ENCODE measurements around the gene ENTPD5.
"Not testable (repeated sequence)": the region's sequence is repeated elsewhere in the genome, so short reads cannot be mapped to it uniquely, and the experiment has no call there.

The ENTPD5 gene

DNA sequence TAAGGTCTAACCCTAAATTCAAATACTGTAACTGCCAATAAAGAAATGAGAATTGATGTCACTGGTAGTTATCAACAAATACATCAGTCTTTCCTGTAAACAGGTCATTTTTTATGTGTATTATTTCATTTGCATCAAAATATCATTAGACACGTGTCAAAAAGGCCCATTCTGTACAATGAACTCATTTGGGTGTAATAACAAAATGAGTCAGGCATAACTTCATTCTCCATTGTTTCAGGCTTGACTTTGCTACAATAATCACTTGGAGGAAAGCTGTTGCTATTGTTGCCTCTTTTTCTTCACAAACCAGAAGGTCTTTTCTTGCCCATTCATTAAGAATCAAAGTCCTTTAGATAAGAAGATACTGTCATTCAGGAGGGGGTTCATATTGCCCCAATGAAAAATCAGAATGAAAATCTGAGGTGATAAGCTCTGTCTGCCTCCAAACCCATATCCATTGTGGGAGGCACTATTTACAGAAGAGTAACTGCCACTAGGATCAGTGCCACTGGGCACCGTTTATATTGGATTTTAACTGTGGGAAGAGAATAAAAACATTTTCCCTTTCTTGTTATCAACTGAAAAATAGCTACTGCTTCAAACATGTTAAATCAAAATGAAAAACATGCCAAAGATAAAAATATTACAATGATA lies 10.1 kb downstream of the ENTPD5 start:
- Histone ChIP-seq H3K9me3 (ENCODE audit: control insufficient read depth, insufficient read depth, low read depth, low read length) (no peaks in the 10 kb centered on the region), H3K4me1 (ENCODE audit: control insufficient read depth, insufficient read depth, low read length) (no peaks in the 10 kb centered on the region), H3K27ac (ENCODE audit: extremely low read depth, low read depth, low read length) (no peak overlapping the region), H3K4me3 (ENCODE audit: low read depth, low read length) (no peak overlapping the region), H3K36me3 (ENCODE audit: control insufficient read depth in 2 of 2, insufficient read depth in 1 of 2, low read length in 2 of 2) (peaks cover 20 to 27% of the 10 kb centered on the region in 2 experiments; a peak in 2 of 3 replicates)
- TF ChIP-seq ZNF292 (tag by site-specific recombination; IDR thresholded peaks at IDR 0.05; ENCODE audit: borderline replicate concordance, low read depth) = no peak
- TF ChIP-seq, protein P1, sequence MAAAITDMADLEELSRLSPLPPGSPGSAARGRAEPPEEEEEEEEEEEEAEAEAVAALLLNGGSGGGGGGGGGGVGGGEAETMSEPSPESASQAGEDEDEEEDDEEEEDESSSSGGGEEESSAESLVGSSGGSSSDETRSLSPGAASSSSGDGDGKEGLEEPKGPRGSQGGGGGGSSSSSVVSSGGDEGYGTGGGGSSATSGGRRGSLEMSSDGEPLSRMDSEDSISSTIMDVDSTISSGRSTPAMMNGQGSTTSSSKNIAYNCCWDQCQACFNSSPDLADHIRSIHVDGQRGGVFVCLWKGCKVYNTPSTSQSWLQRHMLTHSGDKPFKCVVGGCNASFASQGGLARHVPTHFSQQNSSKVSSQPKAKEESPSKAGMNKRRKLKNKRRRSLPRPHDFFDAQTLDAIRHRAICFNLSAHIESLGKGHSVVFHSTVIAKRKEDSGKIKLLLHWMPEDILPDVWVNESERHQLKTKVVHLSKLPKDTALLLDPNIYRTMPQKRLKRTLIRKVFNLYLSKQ (tag by site-specific recombination; IDR thresholded peaks at IDR 0.05; ENCODE audit: borderline replicate concordance) = no peak
- TF ChIP-seq ZNF830 (tag by site-specific recombination; IDR thresholded peaks at IDR 0.05; ENCODE audit: low read depth) = no peak
- no peak for TF ChIP-seq GLIS1 (tag by site-specific recombination; IDR thresholded peaks at IDR 0.05)
- TF ChIP-seq ZNF707 (tag by site-specific recombination; IDR thresholded peaks at IDR 0.05) = no peak
- TF ChIP-seq ZNF404 (tag by site-specific recombination; IDR thresholded peaks at IDR 0.05) = no peak
- TF ChIP-seq ZNF266 (tag by site-specific recombination; IDR thresholded peaks at IDR 0.05; ENCODE audit: low read depth) = no peak
- no peak for TF ChIP-seq BCL11B (tag by site-specific recombination; IDR thresholded peaks at IDR 0.05; ENCODE audit: low read depth)
- no peak for TF ChIP-seq ZNF791 (tag by site-specific recombination; IDR thresholded peaks at IDR 0.05)
- TF ChIP-seq ZNF426 (tag by site-specific recombination; IDR thresholded peaks at IDR 0.05) = no peak
- TF ChIP-seq MEIS1 (CRISPR knock-in tag; IDR thresholded peaks at IDR 0.05; ENCODE audit: borderline replicate concordance) = no peak
- no peak for TF ChIP-seq ZNF580 (tag by site-specific recombination; IDR thresholded peaks at IDR 0.05)
- ChIA-PET POLR2A (interaction anchor here (0.6 kb wide), 1 partner anchor 73 kb away, joined by 6 read pairs; no protein-coding TSS in a partner anchor), CTCF (interaction anchor here (0.6 to 0.8 kb wide), 2 partner anchors 42 to 266 kb away, joined by 3 to 4 read pairs; no protein-coding TSS in a partner anchor)

DNA sequence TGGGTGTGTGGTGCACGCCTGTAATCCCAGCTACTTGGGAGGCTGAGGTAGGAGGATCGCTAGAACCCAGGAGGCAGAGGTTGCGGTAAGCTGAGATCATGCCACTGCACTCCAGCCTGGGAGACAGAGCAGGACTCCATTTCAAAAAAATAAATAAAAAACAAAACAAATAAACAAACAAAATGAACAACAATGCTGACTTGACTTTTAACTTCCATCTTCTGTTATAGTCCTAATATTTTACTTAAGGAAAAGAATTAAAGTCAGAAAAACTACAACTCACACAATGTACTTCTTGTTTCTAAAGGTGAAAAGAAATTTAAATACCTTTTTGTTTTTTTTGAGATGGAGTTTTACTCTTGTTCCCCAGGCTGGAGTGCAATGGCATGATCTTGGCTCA lies 13.4 kb downstream of the ENTPD5 start:
- H3K27ac ChIP-seq (ENCODE audit: extremely low read depth, low read depth, low read length); POLR2A ChIA-PET; H3K4me1 ChIP-seq (ENCODE audit: control insufficient read depth, insufficient read depth, low read length); H3K4me3 ChIP-seq (ENCODE audit: low read depth, low read length); CTCF ChIA-PET; H3K9me3 ChIP-seq (ENCODE audit: control insufficient read depth, insufficient read depth, low read depth, low read length): not testable (repeated sequence)
- peaks cover 13 to 14% of the 10 kb centered on the region in 2 experiments; a peak in 2 of 3 replicates for H3K36me3 ChIP-seq (ENCODE audit: control insufficient read depth in 2 of 2, insufficient read depth in 1 of 2, low read length in 2 of 2)

DNA sequence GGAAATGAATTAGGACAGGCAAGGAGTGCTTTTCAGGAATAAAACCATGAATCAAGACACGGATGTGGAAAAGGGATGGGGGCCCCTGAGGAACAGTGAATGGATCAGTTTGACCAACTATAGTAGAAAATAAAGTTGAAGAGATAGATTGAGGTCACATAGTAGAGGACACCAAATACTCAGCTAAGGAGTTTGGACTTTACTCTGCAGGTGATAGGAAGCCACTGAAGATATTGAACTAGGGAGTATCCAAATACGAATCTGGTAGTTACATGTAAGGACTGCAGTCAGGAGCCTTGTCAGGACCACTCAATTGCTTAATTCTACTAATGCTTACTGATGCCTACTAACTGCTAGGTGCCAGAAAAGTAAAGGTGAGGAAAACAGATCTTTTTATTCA lies 20.4 kb downstream of the ENTPD5 start:
- Histone ChIP-seq H3K9me3 (ENCODE audit: control insufficient read depth, insufficient read depth, low read depth, low read length) (no peaks in the 10 kb centered on the region), H3K4me1 (ENCODE audit: control insufficient read depth, insufficient read depth, low read length) (no peaks in the 10 kb centered on the region), H3K4me3 (ENCODE audit: low read depth, low read length) (no peak overlapping the region), H3K36me3 (ENCODE audit: control insufficient read depth in 2 of 2, insufficient read depth in 1 of 2, low read length in 2 of 2) (peaks cover 0 to 4% of the 10 kb centered on the region in 2 experiments; a peak in 2 of 3 replicates), H3K27ac (ENCODE audit: extremely low read depth, low read depth, low read length) (no peak overlapping the region)
- CTCF ChIA-PET = no interaction called here
- TF ChIP-seq, protein P2, sequence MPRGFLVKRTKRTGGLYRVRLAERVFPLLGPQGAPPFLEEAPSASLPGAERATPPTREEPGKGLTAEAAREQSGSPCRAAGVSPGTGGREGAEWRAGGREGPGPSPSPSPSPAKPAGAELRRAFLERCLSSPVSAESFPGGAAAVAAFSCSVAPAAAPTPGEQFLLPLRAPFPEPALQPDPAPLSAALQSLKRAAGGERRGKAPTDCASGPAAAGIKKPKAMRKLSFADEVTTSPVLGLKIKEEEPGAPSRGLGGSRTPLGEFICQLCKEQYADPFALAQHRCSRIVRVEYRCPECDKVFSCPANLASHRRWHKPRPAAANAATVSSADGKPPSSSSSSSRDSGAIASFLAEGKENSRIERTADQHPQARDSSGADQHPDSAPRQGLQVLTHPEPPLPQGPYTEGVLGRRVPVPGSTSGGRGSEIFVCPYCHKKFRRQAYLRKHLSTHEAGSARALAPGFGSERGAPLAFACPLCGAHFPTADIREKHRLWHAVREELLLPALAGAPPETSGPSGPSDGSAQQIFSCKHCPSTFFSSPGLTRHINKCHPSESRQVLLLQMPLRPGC (tag by site-specific recombination; IDR thresholded peaks at IDR 0.05) = no peak
- TF ChIP-seq BCL11B (tag by site-specific recombination; IDR thresholded peaks at IDR 0.05; ENCODE audit: low read depth) (no peak), GLI2 (tag by site-specific recombination; IDR thresholded peaks at IDR 0.05; ENCODE audit: borderline replicate concordance, low read depth) (no peak), SP2 (tag by site-specific recombination; IDR thresholded peaks at IDR 0.05) (no peak), YY2 (tag by site-specific recombination; IDR thresholded peaks at IDR 0.05) (no peak), ZNF138 (tag by site-specific recombination; IDR thresholded peaks at IDR 0.05; ENCODE audit: borderline replicate concordance) (no peak)
- POLR2A ChIA-PET = no interaction called here
